Liver (tissue), 3 donors: ENCODE data around the gene YIPF5.

Experiments
- ATF3 ChIP-seq: IDR thresholded peaks from 2 replicates; pipeline ENCODE4 v1.6.1; 2016; ENCODE audit warnings: antibody characterized with exemption
- CTCF ChIP-seq: fragments of 150-350 bp; IDR thresholded peaks from 2 replicates; pipeline ENCODE4 v1.5.1; 2017; ENCODE audit warnings: improper control_type of control experiment, low read depth, low read length; ENCODE audit not compliant: missing input control
- EGR1 ChIP-seq, 2 donors: IDR thresholded peaks; 2 replicates each; pipeline ENCODE4 v1.6.1; 2016 to 2018; ENCODE audit warnings: antibody characterized with exemption in 2 of 2, low read depth in 2 of 2
- FOXA1 ChIP-seq: IDR thresholded peaks from 2 replicates; pipeline ENCODE4 v1.6.1; 2016; ENCODE audit warnings: antibody characterized with exemption
- GABPA ChIP-seq, 2 donors: IDR thresholded peaks in 1 of 2; conservative IDR thresholded peaks in 1 of 2; 2 replicates each; pipeline ENCODE4 v1.6.1; 2016; ENCODE audit warnings: antibody characterized with exemption in 2 of 2, mild to moderate bottlenecking in 1 of 2, moderate library complexity in 1 of 2
- HNF4A ChIP-seq, 2 donors: conservative IDR thresholded peaks; 2 replicates each; pipeline ENCODE4 v1.6.1; 2016; ENCODE audit warnings: antibody characterized with exemption in 2 of 2, mild to moderate bottlenecking in 2 of 2
- MAX ChIP-seq: IDR thresholded peaks from 2 replicates; pipeline ENCODE4 v1.6.1; 2016; ENCODE audit warnings: antibody characterized with exemption
- RAD21 ChIP-seq, 2 donors: IDR thresholded peaks; 2 replicates each; pipeline ENCODE4 v1.6.1; 2016; ENCODE audit warnings: antibody characterized with exemption in 2 of 2, mild to moderate bottlenecking in 2 of 2
- REST ChIP-seq: IDR thresholded peaks from 2 replicates; pipeline ENCODE4 v1.6.1; 2016; ENCODE audit warnings: antibody characterized with exemption, mild to moderate bottlenecking
- RXRA ChIP-seq, 2 donors: IDR thresholded peaks; 2 replicates each; pipeline ENCODE4 v1.6.1; 2017 to 2018; ENCODE audit warnings: antibody characterized with exemption in 2 of 2, mild to moderate bottlenecking in 1 of 2
- SP1 ChIP-seq: IDR thresholded peaks from 2 replicates; pipeline ENCODE4 v1.6.1; 2018; ENCODE audit warnings: antibody characterized with exemption, mild to moderate bottlenecking
- TAF1 ChIP-seq: conservative IDR thresholded peaks from 2 replicates; pipeline ENCODE4 v1.6.1; 2016; ENCODE audit warnings: antibody characterized with exemption, mild to moderate bottlenecking
- donor health status: healthy.
- donor health status: healthy.

GRCh38 chr5:144207875-144208444, 37.5 kb upstream of the YIPF5 start:
- TF ChIP-seq RAD21 (IDR thresholded peaks at IDR 0.05): no peak
- no peak for TF ChIP-seq SP1
- no peak for TF ChIP-seq MAX
- TF ChIP-seq CTCF: no peak
- TF ChIP-seq ATF3: no peak
- TF ChIP-seq RXRA (IDR thresholded peaks at IDR 0.05): no peak
- no peak for TF ChIP-seq REST
- TF ChIP-seq HNF4A (conservative IDR thresholded peaks at IDR 0.05): no peak
- no peak for TF ChIP-seq FOXA1
- TF ChIP-seq EGR1 (IDR thresholded peaks at IDR 0.05; ENCODE audit: low read depth in 2 of 2): no peak
- TF ChIP-seq TAF1: no peak
- no peak for TF ChIP-seq GABPA (IDR thresholded peaks at IDR 0.05 in 1 of 2, conservative IDR thresholded peaks at IDR 0.05 in 1 of 2)
